Bronchial epithelial cell (primary cell): ENCODE data around the gene CBFA2T2. TPM values are rescaled to one million over a fixed set of nuclear protein-coding genes. Genes with fewer than 3 reads are reported as not detected.
A peak's percentile ranks its signal among the peaks of the same experiment; 100 is the strongest.
"Not testable (repeated sequence)": the region's sequence is repeated elsewhere in the genome, so short reads cannot be mapped to it uniquely, and the experiment has no call there.

Experiments used
- DNase-seq: peaks from one replicate; pipeline ENCODE4 v3.0.0-alpha.2; 2010; ENCODE audit warnings: low read depth
- FAIRE-seq: peaks from 2 replicates; lab custom pipeline; 2011; peaks lifted over from hg19 to GRCh38; lab: Jason Lieb, UNC
- H3K27me3 ChIP-seq: 2 replicates; pipeline ENCODE4 v1.5.1; 2011; ENCODE audit warnings: low read length; ENCODE audit not compliant: control insufficient read depth, insufficient read depth
- H3K36me3 ChIP-seq: 2 replicates; pipeline ENCODE4 v1.5.1; 2011; ENCODE audit warnings: low read length; ENCODE audit not compliant: control insufficient read depth, insufficient read depth
- H3K4me3 ChIP-seq: 2 replicates; pipeline ENCODE4 v1.5.1; 2011; ENCODE audit warnings: mild to moderate bottlenecking, low read depth, low read length, control low read depth
- total RNA-seq: library from RNA; depleted of rRNA; stranded (reverse); fragments of >200 nt; gene quantifications from 2 replicates; pipeline ENCODE4 v1.2.1, GENCODE V29; 2014
- TF ChIP-seq, protein P1 (sequence below): IDR thresholded peaks from 2 replicates; pipeline ENCODE4 v1.5.1; 2011; ENCODE audit warnings: mild to moderate bottlenecking, moderate library complexity, low read length, control low read depth, inconsistent platforms; ENCODE audit not compliant: insufficient read depth, severe bottlenecking

The CBFA2T2 gene
- total RNA-seq, 1 donor from 2014 or later, result 5.3 TPM

DNA sequence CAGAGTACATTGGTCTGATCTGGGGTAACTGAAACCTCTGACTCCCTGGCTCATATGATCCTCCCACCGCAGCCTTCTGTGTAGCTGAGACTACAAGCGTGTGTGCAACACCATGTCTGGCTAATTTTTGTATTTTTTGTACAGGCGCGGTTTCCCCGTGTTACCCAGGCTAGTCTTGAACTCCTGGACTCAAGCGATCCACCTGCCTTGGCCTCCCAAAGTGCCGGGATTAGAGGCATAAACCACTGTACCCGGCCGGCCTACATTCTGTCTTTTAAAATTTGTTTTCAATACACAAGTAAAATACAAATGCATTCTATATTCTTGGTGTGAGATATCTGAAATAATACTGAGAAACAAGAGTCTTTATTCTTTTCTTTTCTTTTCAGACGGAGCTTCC is 1.7 kb upstream of the CBFA2T2 start:
- TF ChIP-seq, protein P1, sequence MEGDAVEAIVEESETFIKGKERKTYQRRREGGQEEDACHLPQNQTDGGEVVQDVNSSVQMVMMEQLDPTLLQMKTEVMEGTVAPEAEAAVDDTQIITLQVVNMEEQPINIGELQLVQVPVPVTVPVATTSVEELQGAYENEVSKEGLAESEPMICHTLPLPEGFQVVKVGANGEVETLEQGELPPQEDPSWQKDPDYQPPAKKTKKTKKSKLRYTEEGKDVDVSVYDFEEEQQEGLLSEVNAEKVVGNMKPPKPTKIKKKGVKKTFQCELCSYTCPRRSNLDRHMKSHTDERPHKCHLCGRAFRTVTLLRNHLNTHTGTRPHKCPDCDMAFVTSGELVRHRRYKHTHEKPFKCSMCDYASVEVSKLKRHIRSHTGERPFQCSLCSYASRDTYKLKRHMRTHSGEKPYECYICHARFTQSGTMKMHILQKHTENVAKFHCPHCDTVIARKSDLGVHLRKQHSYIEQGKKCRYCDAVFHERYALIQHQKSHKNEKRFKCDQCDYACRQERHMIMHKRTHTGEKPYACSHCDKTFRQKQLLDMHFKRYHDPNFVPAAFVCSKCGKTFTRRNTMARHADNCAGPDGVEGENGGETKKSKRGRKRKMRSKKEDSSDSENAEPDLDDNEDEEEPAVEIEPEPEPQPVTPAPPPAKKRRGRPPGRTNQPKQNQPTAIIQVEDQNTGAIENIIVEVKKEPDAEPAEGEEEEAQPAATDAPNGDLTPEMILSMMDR, result no peak
- Histone ChIP-seq H3K36me3 (no peaks in the 10 kb centered on the region), H3K27me3 (no peaks in the 10 kb centered on the region), H3K4me3 (no peak overlapping the region)
- FAIRE-seq (no peak), DNase-seq (no peak)

DNA sequence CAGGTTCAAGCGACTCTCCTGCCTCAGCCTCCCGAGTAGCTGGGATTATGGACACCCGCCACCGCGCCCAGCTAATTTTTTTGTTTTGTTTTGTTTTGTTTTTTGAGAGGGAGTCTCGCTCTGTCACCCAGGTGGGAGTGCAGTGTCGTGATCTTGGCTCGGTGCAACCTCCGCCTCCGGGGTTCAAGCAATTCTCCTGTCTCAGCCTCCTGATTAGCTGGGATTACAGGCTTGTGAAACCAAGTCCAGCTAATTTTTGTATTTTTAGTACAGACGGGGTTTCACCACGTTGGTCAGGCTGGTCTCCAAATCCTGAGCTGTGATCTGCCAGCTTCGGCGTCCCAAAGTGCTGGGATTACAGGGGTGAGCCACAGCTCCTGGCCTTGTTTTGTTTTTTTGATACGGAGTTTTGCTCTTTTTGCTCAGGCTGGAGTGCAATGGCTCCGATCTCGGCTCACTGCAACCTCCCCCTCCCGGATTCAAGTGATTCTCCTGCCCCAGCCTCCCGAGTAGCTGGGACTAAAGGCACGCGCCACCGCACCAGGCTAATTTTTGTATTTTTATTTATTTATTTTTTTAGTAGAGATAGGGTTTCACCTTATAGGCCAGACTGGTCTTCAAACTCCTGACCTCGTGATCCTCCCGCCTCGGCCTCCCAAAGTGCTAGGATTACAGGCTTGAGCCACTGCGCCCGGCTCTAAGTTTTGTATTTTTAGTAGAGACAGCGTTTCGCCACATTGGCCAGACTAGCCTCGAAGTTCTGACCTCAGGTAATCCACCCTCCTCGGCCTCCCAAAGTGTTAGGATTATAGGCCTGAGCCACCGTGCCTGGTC is 1.0 kb upstream of the CBFA2T2 start:
- H3K36me3 ChIP-seq, FAIRE-seq, DNase-seq, H3K27me3 ChIP-seq: not testable (repeated sequence)
- H3K4me3 ChIP-seq, result peak overlapping the region; percentile 50

DNA sequence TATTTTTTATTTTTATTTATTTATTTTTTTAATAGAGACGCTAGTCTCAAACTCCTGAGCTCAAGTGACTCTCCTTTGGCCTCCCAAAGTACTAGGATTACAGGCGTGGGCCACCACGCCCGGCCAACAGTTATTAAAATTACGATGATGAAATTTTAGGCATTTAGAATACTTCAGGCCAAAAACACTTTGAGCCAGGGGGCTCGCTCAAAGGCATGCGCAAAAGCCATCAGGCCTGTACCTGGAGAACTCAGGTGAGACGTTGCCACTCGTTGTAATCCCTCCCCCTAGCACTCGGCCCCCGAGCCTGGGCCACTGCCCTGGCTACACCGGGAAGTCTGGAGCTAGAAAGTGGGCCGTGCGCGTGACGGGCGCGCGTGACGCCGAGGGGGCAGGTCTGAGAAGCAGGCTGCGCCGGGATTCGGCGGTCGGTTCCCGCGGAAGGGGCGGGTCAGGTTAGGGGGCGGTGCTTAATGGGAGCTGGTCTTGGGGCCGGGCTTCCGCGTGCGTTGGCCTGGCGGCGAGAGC is 337 bp upstream of the CBFA2T2 start:
- peak; percentile 84 for DNase-seq
- no peaks in the 10 kb centered on the region for H3K36me3 ChIP-seq
- TF ChIP-seq, protein P1, result no peak
- FAIRE-seq, result no peak
- H3K4me3 ChIP-seq, result peak overlapping the region; percentile 50
- H3K27me3 ChIP-seq, result no peaks in the 10 kb centered on the region

DNA sequence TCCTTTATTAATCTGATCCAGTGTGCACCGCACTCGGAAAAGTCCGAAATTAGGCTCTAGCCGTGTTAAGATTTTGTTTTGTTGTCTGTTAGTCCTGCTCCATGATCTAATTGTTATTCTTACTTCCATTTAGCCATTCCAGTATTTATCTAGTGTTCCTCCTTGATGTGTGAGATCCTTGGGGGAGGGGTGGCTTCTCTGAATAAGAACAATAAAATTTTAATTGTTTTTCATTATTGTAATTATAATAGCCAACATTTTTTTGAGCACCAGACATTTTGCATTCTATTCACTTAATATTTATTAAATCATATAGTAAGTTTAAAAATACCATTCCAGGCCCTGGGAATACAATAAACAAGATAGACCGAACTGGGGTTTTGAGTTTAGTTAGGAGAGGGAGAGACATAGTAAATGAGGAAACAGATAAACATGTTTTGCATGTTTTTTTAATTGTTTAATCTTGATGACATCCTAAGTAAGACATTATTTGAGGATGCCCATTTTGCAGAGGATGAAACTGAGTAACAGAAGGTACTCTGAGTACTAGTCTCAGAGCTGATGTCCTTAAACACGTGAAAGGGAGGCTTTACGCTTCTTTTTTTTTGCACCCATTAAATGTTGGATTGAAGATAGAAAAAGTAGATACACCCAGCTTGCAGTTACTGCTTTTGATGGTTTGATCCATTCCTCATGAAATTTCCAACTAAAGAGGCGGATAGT is 1.2 kb downstream of the CBFA2T2 start:
- Histone ChIP-seq H3K4me3 (peak overlapping the region; percentile 83), H3K27me3 (no peaks in the 10 kb centered on the region), H3K36me3 (no peaks in the 10 kb centered on the region)
- peak; percentile 11 for DNase-seq
- TF ChIP-seq, protein P1, result no peak
- no peak for FAIRE-seq

DNA sequence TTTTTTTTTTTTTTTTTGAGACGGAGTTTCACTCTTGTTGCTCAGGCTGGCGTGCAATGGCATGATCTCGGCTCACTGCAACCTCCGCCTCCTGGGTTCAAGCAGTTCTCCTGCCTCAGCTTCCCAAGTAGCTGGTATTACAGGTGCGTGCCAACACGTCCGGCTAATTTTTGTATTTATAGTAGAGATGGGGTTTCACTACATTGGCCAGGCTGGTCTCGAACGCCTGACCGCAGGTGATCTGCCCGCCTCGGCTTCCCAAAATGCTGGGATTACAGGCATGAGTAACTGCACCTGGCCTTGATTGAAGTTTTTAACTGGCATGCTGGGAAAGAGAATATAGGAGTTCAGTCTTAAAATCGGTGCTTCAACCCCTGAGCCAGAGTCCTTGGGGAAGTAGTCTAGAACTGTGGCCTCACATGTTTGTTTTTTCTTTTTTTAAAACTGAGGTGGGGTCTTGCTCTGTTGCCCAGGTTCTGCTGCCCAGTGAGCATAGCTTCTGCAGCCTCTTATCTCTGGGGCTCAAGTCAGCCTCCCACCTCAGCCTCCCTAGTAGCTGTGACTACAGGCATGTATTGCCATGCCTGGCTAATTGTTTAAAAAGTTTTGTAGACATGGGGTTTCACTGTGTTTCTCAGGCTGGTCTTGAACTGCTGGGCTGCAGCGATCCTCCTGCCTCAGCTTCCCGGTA is 3.3 kb downstream of the CBFA2T2 start:
- Histone ChIP-seq H3K36me3 (no peaks in the 10 kb centered on the region), H3K4me3 (no peak overlapping the region), H3K27me3 (no peaks in the 10 kb centered on the region)
- TF ChIP-seq, protein P1, result no peak
- DNase-seq, result no peak
- FAIRE-seq, result no peak

DNA sequence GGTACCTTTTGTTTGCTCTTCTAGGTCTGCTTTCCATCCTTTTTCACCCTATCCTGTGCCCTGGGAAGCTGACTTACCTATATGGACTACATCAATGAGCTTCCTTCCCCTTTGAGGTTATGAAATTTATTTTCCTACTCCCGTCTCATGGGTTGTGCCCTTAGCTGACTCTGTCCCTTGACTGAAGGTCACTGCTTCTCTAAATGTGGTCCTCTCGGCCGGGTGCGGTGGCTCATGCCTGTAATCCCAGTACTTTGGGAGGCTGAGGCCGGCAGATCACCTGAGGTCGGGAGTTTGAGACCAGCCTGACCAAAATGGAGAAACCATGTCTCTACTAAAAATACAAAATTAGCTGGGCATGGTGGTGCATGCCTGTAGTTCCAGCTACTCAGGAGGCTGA is 6.9 kb downstream of the CBFA2T2 start:
- not testable (repeated sequence) for DNase-seq, H3K36me3 ChIP-seq, H3K27me3 ChIP-seq, H3K4me3 ChIP-seq, FAIRE-seq
